ENCODE measurements around the gene GRIN3B.

DNA sequence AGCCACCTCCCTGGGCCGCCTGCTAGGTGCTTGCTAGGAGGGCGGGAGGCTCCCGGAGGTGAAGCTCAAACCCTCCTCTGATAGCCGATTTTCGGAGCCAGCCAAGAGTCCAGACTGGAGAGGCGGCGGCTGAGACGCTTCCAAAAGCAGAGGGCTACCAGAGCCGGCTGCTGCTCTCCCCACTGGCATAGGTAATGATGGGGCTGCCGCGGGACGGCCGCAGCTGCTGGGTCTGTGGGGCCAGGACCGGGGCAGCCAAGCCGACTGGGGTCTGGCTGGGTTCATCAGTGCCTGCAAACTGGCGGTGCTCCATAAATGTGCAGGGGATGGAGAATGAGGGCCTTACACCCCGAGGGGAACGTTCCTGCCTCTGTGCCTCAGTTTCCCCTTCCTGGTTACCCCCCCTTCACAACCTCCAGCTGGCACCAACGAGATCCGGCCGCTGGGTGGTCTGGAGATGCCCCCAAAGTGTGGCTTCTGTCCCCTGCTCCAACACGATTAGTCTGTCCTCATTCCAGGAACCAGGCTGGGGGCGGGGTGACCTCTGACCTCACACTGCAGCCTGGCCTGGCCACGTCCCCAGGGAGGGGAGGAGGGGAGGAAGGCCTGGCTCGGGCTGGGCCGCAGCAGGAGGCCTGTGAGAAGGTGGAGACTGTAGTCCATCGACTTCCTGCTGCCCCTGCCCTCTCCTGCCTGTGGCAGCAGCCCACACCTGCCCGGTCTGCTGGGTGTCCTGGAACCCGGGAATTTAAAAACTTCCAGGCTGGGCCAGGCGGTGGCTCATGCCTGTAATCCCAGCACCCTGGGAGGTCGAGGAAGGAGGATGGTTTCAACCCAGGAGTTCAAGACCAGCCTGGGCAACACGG is 19.9 kb upstream of the GRIN3B start:
- TF ChIP-seq EGR1 (IDR thresholded peaks at IDR 0.05) (no peak), EP300 (IDR thresholded peaks at IDR 0.05; ENCODE audit: borderline replicate concordance) (no peak), TAF1 (IDR thresholded peaks at IDR 0.05; ENCODE audit: low read depth) (no peak)
- TF ChIP-seq, protein P1, sequence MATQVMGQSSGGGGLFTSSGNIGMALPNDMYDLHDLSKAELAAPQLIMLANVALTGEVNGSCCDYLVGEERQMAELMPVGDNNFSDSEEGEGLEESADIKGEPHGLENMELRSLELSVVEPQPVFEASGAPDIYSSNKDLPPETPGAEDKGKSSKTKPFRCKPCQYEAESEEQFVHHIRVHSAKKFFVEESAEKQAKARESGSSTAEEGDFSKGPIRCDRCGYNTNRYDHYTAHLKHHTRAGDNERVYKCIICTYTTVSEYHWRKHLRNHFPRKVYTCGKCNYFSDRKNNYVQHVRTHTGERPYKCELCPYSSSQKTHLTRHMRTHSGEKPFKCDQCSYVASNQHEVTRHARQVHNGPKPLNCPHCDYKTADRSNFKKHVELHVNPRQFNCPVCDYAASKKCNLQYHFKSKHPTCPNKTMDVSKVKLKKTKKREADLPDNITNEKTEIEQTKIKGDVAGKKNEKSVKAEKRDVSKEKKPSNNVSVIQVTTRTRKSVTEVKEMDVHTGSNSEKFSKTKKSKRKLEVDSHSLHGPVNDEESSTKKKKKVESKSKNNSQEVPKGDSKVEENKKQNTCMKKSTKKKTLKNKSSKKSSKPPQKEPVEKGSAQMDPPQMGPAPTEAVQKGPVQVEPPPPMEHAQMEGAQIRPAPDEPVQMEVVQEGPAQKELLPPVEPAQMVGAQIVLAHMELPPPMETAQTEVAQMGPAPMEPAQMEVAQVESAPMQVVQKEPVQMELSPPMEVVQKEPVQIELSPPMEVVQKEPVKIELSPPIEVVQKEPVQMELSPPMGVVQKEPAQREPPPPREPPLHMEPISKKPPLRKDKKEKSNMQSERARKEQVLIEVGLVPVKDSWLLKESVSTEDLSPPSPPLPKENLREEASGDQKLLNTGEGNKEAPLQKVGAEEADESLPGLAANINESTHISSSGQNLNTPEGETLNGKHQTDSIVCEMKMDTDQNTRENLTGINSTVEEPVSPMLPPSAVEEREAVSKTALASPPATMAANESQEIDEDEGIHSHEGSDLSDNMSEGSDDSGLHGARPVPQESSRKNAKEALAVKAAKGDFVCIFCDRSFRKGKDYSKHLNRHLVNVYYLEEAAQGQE (IDR thresholded peaks at IDR 0.05; ENCODE audit: low read depth): no peak
